Activated CD4-positive, alpha-beta T cell treated with anti-CD3 and anti-CD28 coated beads, Interleukin-2, amount 50 U/mL, for 16 hours (primary cell): ENCODE results near the gene PPCDC.
"Not testable (repeated sequence)": the region's sequence is repeated elsewhere in the genome, so short reads cannot be mapped to it uniquely, and the experiment has no call there.

ENCODE experiments used
- DNase-seq: peaks from one replicate; pipeline ENCODE4 v3.0.0-alpha.2; 2020

PPCDC gene

GRCh38 chr15:75073197-75073596 is 49.8 kb downstream of the PPCDC start:
- DNase-seq, result no peak

GRCh38 chr15:75076277-75076676 is 52.9 kb downstream of the PPCDC start:
- no peak for DNase-seq

GRCh38 chr15:75077551-75077961 is 54.2 kb downstream of the PPCDC start:
- DNase-seq, result not testable (repeated sequence)

- no peak for DNase-seq
Measured at GRCh38 chr15:75081150-75081549, 57.8 kb downstream of the PPCDC start.

DNA sequence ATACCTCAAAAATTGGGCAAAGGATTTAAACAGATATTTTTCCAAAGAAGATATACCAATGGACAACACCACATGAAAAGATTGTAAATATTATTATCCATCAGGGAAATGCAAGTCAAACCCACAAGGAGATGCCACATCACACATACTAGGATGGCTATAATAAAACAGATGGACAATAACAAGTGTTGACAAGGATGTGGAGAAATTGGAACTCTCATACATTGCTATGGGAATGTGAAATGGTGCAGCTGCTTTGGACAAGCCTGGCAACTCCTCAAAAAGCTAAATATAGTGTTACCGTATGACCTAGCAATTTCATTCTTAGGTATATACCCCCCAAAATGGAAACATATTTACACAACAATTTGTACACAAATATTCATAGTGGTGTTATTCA is 59.3 kb downstream of the PPCDC start:
- no peak for DNase-seq

GRCh38 chr15:75085708-75086107 is 62.3 kb downstream of the PPCDC start:
- not testable (repeated sequence) for DNase-seq

GRCh38 chr15:75089456-75090387 is 66.3 kb downstream of the PPCDC start:
- no peak for DNase-seq

DNA sequence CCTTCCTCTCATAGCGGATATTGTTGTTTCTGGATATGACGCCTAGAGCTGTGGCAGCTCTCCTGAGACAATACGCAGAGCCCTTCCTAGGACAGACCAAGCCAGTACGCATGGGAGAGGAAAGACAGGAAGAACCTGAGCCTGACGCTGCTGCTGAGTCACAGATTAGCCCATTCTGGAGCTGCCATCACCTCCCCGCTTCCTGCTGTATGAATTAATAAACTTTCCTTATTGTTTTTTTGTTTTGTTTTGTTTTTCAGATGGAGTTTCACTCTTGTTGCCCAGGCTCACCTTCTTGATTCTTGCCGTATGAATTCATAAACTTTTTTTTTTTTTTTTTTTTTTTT is 67.0 kb downstream of the PPCDC start:
- no peak for DNase-seq

DNA sequence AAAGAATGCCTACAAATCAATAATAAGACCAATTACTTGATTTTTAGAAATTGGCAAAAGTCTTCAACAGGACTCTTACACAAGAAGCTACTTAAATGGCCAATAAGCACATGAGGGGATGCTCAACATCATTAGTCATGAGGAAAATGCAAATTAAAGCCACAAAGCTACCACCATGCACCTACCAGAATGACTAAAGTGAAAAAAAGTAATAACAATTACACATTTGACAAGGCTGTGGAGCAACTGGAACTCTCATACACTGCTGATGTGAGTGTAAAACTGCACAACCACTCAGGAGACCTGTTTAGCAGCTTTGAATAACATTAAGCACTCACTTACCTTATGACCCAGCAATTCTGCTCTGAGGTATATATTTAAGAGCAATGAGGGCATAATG is 68.4 kb downstream of the PPCDC start:
- DNase-seq, result peak; percentile 78

- DNase-seq, result not testable (repeated sequence)
Measured at GRCh38 chr15:75094961-75095478, 71.6 kb downstream of the PPCDC start.

- no peak for DNase-seq
Measured at GRCh38 chr15:75095594-75095993, 72.2 kb downstream of the PPCDC start.

DNA sequence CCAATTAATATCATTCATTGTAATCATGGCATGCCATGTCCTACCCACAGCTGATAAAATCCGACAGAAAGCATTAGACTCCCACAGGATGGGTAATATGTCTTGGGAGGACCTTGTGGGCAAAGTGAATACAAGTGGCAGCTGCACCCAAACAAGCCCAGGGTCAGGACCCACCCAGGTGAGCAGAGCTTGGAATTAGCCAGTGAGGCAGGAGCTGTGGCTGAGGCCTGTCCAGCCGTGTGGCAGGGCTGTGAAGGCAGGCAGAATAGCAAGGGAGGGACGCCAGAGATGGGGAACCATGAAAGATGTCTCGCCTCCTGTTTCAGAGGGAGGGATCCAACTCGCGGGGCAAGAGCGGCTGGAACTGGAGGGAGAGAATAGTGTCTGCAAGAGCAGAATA is 74.5 kb downstream of the PPCDC start:
- DNase-seq, result no peak

- DNase-seq, result no peak
Measured at GRCh38 chr15:75098404-75098803, 75.0 kb downstream of the PPCDC start.
